ENCODE measurements around the gene IFT74. TPM values are rescaled to one million over a fixed set of nuclear protein-coding genes. Genes with fewer than 3 reads are reported as not detected.

Gene IFT74
- total RNA-seq = 14.3 and 14.7 TPM in 2 replicates

GRCh38 chr9:26955921-26956859, at the start of gene IFT74:
IFT74 (plus strand) TSS chr9:26956412; CDS start chr9:26961968, 5,556 bp downstream.

GRCh38 chr9:26946753-26947727, 9.2 kb upstream of the IFT74 start, which contains the start of gene PLAA:
PLAA (minus strand) TSS chr9:26947242; CDS start chr9:26947045, 197 bp downstream.

GRCh38 chr9:27005491-27005890, 49.3 kb downstream of the IFT74 start, which contains the start of gene LRRC19:
LRRC19 (minus strand) TSS chr9:27005672; CDS start chr9:26999694, 5,978 bp downstream.

GRCh38 chr9:27108981-27109541, 152.8 kb downstream of the IFT74 start, which contains the start of gene TEK:
TEK (plus strand) TSS chr9:27109225; CDS start chr9:27109591, 366 bp downstream.

Other genes with a start within 250 kb of the IFT74 start
- gene CAAP1, start 63.6 kb upstream of the IFT74 start, total RNA-seq = 11.4 and 12.5 TPM in 2 replicates
- gene PLAA, start 9.2 kb upstream of the IFT74 start, total RNA-seq = 27.9 and 32.3 TPM in 2 replicates
- gene LRRC19, start 49.3 kb downstream of the IFT74 start, total RNA-seq = not detected in 2 replicates
- gene TEK, start 152.8 kb downstream of the IFT74 start, total RNA-seq = 0.59 and 0.73 TPM in 2 replicates